Stimulated activated effector memory CD8-positive, alpha-beta T cell treated with anti-CD3 and anti-CD28 coated beads, Interleukin-12 subunit alpha, Interleukin-12 subunit beta, amount 100 ng/mL, for 72 hours (primary cell): ENCODE measurements around the gene UBE2E2.
"Not testable (repeated sequence)": the region's sequence is repeated elsewhere in the genome, so short reads cannot be mapped to it uniquely, and the experiment has no call there.

Experiments used
- ATAC-seq: fragments of 150-1000 bp; cut with Tn5 transposase; 2 replicates; pipeline ENCODE4 v1.10.0; 2021
- DNase-seq, 2 donors: peaks; one replicate each; pipeline ENCODE4 v3.0.0; 2021 to 2022; ENCODE audit warnings: low spot score in 2 of 2
- H3K27ac Mint-ChIP-seq: one replicate; pipeline ENCODE4 v1.8.0; 2022; ENCODE audit warnings: mild to moderate bottlenecking, mixed read lengths
- H3K36me3 Mint-ChIP-seq: one replicate; pipeline ENCODE4 v1.8.0; 2022; ENCODE audit warnings: mild to moderate bottlenecking, mixed read lengths
- H3K4me1 Mint-ChIP-seq: one replicate; pipeline ENCODE4 v1.8.0; 2022; ENCODE audit warnings: mixed read lengths
- H3K4me3 Mint-ChIP-seq: one replicate; pipeline ENCODE4 v1.8.0; 2022; ENCODE audit warnings: mild to moderate bottlenecking, mixed read lengths
- H3K9me3 Mint-ChIP-seq: one replicate; pipeline ENCODE4 v1.8.0; 2022; ENCODE audit warnings: mixed read lengths

Gene UBE2E2

GRCh38 chr3:23175341-23176083, 27.6 kb upstream of the UBE2E2 start:
- Mint-ChIP-seq H3K9me3 (peaks cover 3% of the 10 kb centered on the region), H3K27ac (no peak overlapping the region), H3K4me1 (no peaks in the 10 kb centered on the region), H3K4me3 (no peak overlapping the region), H3K36me3 (no peaks in the 10 kb centered on the region)
- ATAC-seq, result no peak
- no peak for DNase-seq

GRCh38 chr3:23176839-23177238, 26.3 kb upstream of the UBE2E2 start:
- H3K27ac Mint-ChIP-seq, H3K36me3 Mint-ChIP-seq, ATAC-seq, H3K9me3 Mint-ChIP-seq, H3K4me3 Mint-ChIP-seq, H3K4me1 Mint-ChIP-seq, DNase-seq: not testable (repeated sequence)

DNA sequence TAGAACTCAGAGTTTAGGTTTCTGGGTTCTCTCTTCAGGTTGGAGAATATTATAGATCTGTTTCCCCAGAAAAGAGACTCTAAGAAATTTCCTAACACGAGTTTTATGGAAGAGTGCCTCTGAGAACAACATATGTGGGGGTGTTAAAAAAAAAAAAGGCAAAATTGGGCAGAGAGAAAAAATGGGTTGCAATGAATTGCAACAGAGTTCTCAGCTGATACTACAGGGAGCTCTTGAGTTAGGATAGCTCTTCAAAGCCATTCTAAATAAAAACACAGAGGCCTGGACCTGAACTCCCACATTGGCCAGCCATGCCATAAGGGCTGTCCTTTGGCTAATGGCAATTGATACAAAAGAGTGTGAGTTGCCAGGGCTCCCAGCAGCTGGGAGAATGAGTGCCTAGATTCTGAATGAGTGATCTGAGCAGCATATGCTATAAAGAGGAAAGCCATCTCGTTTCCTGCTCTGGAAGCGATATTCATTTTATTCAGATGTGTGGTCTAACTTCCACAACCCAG, 20.1 kb upstream of the UBE2E2 start:
- H3K9me3 Mint-ChIP-seq, result no peaks in the 10 kb centered on the region
- no peaks in the 10 kb centered on the region for H3K4me1 Mint-ChIP-seq
- DNase-seq (no peak), ATAC-seq (no peak)
- H3K27ac Mint-ChIP-seq, result no peak overlapping the region
- H3K36me3 Mint-ChIP-seq, result no peaks in the 10 kb centered on the region
- no peak overlapping the region for H3K4me3 Mint-ChIP-seq

DNA sequence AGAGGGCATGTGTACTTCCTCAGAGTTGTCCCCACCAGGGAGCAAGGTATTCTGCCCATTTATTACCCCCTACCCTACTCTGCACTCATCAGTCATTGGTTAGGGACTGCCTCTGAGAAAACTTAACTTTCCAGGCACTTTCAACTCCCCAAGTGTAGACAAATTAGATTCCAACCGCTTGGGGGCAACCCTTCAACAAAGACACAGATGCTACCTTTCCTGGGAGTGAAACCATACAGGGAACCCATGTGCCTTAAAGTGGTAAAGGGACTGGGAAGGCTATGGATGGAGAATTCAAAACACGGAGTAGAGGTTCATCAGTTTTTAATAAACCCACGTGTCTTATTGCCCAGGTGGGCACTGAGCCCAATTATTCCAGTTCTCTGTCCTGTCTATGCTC, 19.4 kb upstream of the UBE2E2 start:
- no peaks in the 10 kb centered on the region for H3K9me3 Mint-ChIP-seq
- H3K4me1 Mint-ChIP-seq, result no peaks in the 10 kb centered on the region
- H3K36me3 Mint-ChIP-seq, result no peaks in the 10 kb centered on the region
- no peak overlapping the region for H3K27ac Mint-ChIP-seq
- H3K4me3 Mint-ChIP-seq, result no peak overlapping the region
- no peak for DNase-seq
- ATAC-seq, result no peak

GRCh38 chr3:23185861-23186260, 17.3 kb upstream of the UBE2E2 start:
- H3K4me3 Mint-ChIP-seq, result no peak overlapping the region
- H3K9me3 Mint-ChIP-seq, result no peaks in the 10 kb centered on the region
- H3K36me3 Mint-ChIP-seq, result no peaks in the 10 kb centered on the region
- ATAC-seq (no peak), DNase-seq (no peak)
- H3K27ac Mint-ChIP-seq, result no peak overlapping the region
- no peaks in the 10 kb centered on the region for H3K4me1 Mint-ChIP-seq

DNA sequence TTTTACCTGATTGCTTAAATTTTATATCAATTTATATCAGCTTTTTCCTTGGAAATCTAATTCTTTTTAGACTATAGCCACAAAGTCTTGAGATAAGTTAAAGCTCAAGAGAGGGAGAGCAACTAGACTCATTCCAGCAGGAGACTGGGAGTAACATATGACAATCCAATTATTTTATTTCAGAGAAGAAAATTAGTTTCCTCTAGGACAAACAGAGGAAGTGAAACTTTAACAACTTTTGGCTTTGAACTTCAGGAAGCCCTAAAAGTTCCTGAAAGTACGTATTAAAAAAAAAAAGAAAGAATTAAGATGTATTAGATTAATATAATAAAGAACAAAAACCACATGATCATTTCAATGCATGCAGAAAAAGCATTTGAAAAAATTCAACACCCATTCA, 13.9 kb upstream of the UBE2E2 start:
- ATAC-seq, result no peak
- no peaks in the 10 kb centered on the region for H3K36me3 Mint-ChIP-seq
- no peak overlapping the region for H3K27ac Mint-ChIP-seq
- no peaks in the 10 kb centered on the region for H3K4me1 Mint-ChIP-seq
- no peak for DNase-seq
- no peaks in the 10 kb centered on the region for H3K9me3 Mint-ChIP-seq
- no peak overlapping the region for H3K4me3 Mint-ChIP-seq

- Mint-ChIP-seq H3K27ac (no peak overlapping the region), H3K4me1 (no peaks in the 10 kb centered on the region), H3K4me3 (no peak overlapping the region), H3K36me3 (no peaks in the 10 kb centered on the region), H3K9me3 (no peaks in the 10 kb centered on the region)
- no peak for ATAC-seq
- DNase-seq, result no peak
Measured at GRCh38 chr3:23192816-23193215, 10.3 kb upstream of the UBE2E2 start.

DNA sequence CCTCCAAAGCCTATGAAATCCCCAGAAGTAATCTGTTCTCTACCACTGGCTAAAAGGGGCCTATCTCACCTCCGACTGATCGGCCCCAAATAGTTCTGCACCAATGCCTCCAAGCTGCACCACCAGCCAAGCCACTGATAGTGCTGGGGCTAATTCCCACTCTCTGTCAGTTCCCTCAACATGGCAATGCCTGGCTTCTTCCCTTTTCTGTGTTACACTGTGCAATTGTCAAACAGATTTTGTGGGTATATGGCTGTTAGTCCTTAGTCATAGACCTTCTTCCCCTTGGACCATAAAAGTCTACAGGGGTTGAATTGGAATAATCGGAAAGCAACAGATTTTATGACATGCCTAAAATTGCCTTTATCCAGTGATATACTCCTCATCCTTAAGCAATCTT, 9.3 kb upstream of the UBE2E2 start:
- DNase-seq, result no peak
- no peaks in the 10 kb centered on the region for H3K36me3 Mint-ChIP-seq
- no peak overlapping the region for H3K4me3 Mint-ChIP-seq
- no peak for ATAC-seq
- no peak overlapping the region for H3K27ac Mint-ChIP-seq
- H3K9me3 Mint-ChIP-seq, result no peaks in the 10 kb centered on the region
- H3K4me1 Mint-ChIP-seq, result no peaks in the 10 kb centered on the region

- no peaks in the 10 kb centered on the region for H3K36me3 Mint-ChIP-seq
- no peak for ATAC-seq
- H3K4me3 Mint-ChIP-seq, result no peak overlapping the region
- no peak overlapping the region for H3K27ac Mint-ChIP-seq
- peaks cover 6% of the 10 kb centered on the region for H3K4me1 Mint-ChIP-seq
- H3K9me3 Mint-ChIP-seq, result no peaks in the 10 kb centered on the region
- no peak for DNase-seq
Measured at GRCh38 chr3:23198801-23199200, 4.3 kb upstream of the UBE2E2 start.

DNA sequence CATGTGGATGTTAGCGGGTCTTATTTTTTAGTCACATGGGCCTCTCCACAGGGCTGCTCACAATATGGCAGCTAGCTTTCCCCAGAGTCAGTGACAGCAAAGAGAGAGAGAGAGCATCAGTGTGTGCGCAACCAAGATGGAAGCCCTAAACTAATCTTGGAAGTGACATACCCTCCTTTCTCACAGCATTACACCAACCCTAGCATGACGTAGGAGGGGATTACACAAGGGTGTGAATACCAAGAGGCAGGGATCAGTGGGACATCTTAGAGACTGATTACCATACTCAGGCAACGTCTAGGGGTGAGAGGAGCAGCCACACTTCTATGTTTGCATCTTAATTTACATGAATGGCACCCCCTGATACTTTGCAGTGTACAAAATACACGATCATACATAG, 3.5 kb upstream of the UBE2E2 start:
- DNase-seq (no peak), ATAC-seq (no peak)
- Mint-ChIP-seq H3K4me1 (peaks cover 14% of the 10 kb centered on the region), H3K27ac (no peak overlapping the region), H3K9me3 (no peaks in the 10 kb centered on the region), H3K4me3 (no peak overlapping the region), H3K36me3 (no peaks in the 10 kb centered on the region)

DNA sequence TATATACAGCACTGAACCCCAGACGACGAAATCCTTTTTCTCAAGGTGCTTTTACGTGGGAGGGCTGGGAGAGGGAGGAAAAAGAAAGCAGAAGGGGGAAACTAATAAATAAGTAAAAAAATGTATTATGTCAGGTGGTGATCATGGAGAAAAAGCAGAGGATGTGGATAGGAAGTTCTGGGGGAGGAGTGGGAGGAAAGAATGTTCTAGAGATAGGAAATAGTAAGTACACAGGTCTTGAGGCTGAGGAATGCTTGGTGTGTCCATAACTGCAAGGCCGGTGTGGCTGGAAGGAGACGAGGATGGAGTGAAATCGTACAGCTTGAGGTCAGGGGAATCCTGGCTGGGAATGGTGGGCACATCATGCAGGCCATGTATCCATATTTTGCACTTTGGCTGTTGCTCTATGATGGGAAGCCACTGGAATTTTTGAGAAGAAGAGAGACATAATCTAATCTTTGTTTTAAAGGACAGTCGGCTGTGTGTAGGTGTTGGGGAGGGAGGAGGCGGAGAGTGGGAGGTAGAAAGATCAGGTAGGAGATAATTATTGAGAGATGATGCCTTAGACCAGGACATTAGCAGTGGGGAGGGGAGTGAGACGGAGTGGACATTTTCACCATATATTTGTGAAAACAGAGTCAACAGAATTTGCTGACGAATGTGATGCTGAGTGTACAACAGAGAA, 1.8 kb upstream of the UBE2E2 start:
- Mint-ChIP-seq H3K36me3 (no peaks in the 10 kb centered on the region), H3K27ac (no peak overlapping the region), H3K9me3 (no peaks in the 10 kb centered on the region), H3K4me3 (no peak overlapping the region), H3K4me1 (peaks cover 14% of the 10 kb centered on the region)
- ATAC-seq, result no peak
- DNase-seq, result no peak

DNA sequence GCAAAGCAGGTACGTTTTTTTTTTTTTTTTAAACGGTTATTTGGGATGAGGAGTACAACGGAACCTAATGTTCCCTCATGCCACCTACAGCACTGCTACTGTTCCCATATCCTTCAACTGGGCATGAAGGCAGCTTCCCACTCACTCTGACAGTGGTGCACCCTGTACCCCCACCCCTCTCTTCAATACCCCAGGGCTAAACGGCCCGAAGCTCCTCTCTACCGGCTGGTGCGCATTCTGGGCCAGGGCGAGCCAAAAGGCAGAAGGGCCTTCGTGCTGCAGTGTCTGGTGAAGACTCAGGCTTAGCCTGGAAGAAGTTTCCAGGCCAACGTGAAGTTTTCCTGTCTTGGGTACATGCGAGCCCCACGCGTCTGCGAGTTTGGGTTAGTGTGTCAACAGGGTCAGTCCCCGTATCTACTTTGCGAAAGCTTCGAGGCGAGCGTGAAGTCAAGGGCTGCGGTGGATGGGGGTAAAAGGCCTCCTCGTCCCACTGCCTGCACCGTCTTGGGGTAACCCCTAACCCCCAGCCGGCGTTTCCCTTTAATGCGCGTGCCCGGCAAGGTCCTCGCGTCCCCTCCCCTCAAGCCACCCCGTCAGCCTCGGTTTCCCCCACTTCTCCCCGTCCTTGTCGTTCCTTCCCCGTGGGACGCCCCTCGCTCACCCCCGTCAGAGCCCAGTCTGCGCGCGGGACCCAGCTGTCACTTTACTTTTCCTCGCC, 765 bp upstream of the UBE2E2 start:
- peak; percentile 2 to 49 for DNase-seq

GRCh38 chr3:23203708-23204330, 692 bp downstream of the UBE2E2 start:
- H3K36me3 Mint-ChIP-seq, result no peaks in the 10 kb centered on the region
- H3K4me3 Mint-ChIP-seq, result peak overlapping the region; percentile 85
- H3K27ac Mint-ChIP-seq, result peak overlapping the region; percentile 83
- no peaks in the 10 kb centered on the region for H3K9me3 Mint-ChIP-seq
- peaks cover 14% of the 10 kb centered on the region for H3K4me1 Mint-ChIP-seq
- DNase-seq (no peak), ATAC-seq (no peak)

More for the DNA sequence above, 765 bp upstream of the UBE2E2 start:
- no peak overlapping the region for H3K27ac Mint-ChIP-seq
- peaks cover 14% of the 10 kb centered on the region for H3K4me1 Mint-ChIP-seq
- no peaks in the 10 kb centered on the region for H3K36me3 Mint-ChIP-seq
- peak overlapping the region; percentile 42 for H3K4me3 Mint-ChIP-seq
- H3K9me3 Mint-ChIP-seq, result no peaks in the 10 kb centered on the region
- ATAC-seq, result peak; percentile 20

- H3K36me3 Mint-ChIP-seq, result no peaks in the 10 kb centered on the region
- no peak overlapping the region for H3K4me3 Mint-ChIP-seq
- H3K27ac Mint-ChIP-seq, result no peak overlapping the region
- no peak for ATAC-seq
- H3K4me1 Mint-ChIP-seq, result peaks cover 14% of the 10 kb centered on the region
- no peaks in the 10 kb centered on the region for H3K9me3 Mint-ChIP-seq
- DNase-seq, result no peak
Measured at GRCh38 chr3:23206366-23206765, 3.2 kb downstream of the UBE2E2 start.

DNA sequence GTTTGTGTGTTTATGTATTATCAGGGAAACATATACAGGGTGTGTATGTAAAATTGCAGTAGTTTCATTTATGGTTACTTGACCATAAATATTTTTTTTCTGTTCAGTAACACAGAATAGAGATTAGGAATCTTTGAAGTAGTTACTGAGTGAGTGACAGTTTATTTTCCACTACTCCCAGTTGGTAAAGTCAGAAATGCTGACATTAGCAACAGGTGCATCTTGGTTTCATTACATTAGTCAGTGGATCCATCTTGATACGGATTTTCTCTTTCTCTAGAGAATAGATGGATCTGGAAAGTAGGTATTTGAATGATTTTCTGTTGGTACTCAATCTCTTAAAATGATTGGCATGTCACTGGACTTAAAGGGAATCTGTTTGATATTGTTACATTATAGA, 6.0 kb downstream of the UBE2E2 start:
- no peak overlapping the region for H3K27ac Mint-ChIP-seq
- no peak for DNase-seq
- H3K4me1 Mint-ChIP-seq, result peaks cover 6% of the 10 kb centered on the region
- no peaks in the 10 kb centered on the region for H3K9me3 Mint-ChIP-seq
- ATAC-seq, result no peak
- H3K4me3 Mint-ChIP-seq, result no peak overlapping the region
- H3K36me3 Mint-ChIP-seq, result no peaks in the 10 kb centered on the region
